CD14-positive monocyte (primary cell): ENCODE results near the gene HYAL1. TPM values are rescaled to one million over a fixed set of nuclear protein-coding genes. Genes with fewer than 3 reads are reported as not detected.

Experiments
- DNase-seq, 3 donors: peaks; one replicate each; pipeline ENCODE4 v3.0.0-alpha.2; 2011 to 2022
- H2AFZ ChIP-seq: 2 replicates; pipeline ENCODE4 v1.6.0; 2012; ENCODE audit warnings: mild to moderate bottlenecking, low read depth, low read length, inconsistent platforms; ENCODE audit not compliant: insufficient read depth, poor library complexity, severe bottlenecking
- H3K27ac ChIP-seq, 2 donors: 1 replicate in 1 of 2; 2 replicates in 1 of 2; pipeline ENCODE4 v1.5.1; 2012 to 2013; ENCODE audit warnings: low read length in 2 of 2, control low read depth in 1 of 2, inconsistent platforms in 1 of 2, low read depth in 1 of 2, mild to moderate bottlenecking in 1 of 2
- H3K27me3 ChIP-seq, 2 donors: one replicate each; pipeline versions ENCODE4 v1.6.0 to v1.6.1; 2011 to 2013; ENCODE audit warnings: low read length in 2 of 2; ENCODE audit not compliant: control insufficient read depth in 2 of 2, insufficient read depth in 2 of 2
- H3K36me3 ChIP-seq, 2 donors: replicated peaks in 1 of 2; 1 replicate in 1 of 2; 2 replicates in 1 of 2; pipeline versions ENCODE4 v1.5.1 to v1.6.1; 2012 to 2013; ENCODE audit warnings: low read length in 2 of 2, control low read depth in 1 of 2, inconsistent platforms in 1 of 2, mild to moderate bottlenecking in 1 of 2; ENCODE audit not compliant: insufficient read depth in 2 of 2, control insufficient read depth in 1 of 2
- H3K4me1 ChIP-seq, 2 donors: 1 replicate in 1 of 2; 2 replicates in 1 of 2; pipeline versions ENCODE4 v1.5.1 to v1.6.1; 2012 to 2013; ENCODE audit warnings: low read length in 2 of 2, control low read depth in 1 of 2, inconsistent platforms in 1 of 2, mild to moderate bottlenecking in 1 of 2, moderate library complexity in 1 of 2; ENCODE audit not compliant: insufficient read depth in 2 of 2, control insufficient read depth in 1 of 2
- H3K4me2 ChIP-seq: replicated peaks from 2 replicates; pipeline ENCODE3; 2012; ENCODE audit warnings: low read length, moderate library complexity, mild to moderate bottlenecking; ENCODE audit not compliant: poor library complexity, severe bottlenecking; ENCODE audit errors: extremely low read depth
- H3K4me3 ChIP-seq, 3 experiments: fragments of 200-600 bp in 1 of 3; sonication (generic) in 1 of 3; replicated peaks in 1 of 3; 1 replicate in 2 of 3; 2 replicates in 1 of 3; pipeline ENCODE4 v1.5.1; 2011 to 2013; ENCODE audit warnings: low read length in 3 of 3, mild to moderate bottlenecking in 3 of 3, control low read depth in 2 of 3, low read depth in 2 of 3, inconsistent platforms in 1 of 3, moderate library complexity in 1 of 3
- H3K79me2 ChIP-seq: 2 replicates; pipeline ENCODE4 v1.6.0; 2012; ENCODE audit warnings: mild to moderate bottlenecking, control low read depth, inconsistent platforms, low read length, moderate library complexity; ENCODE audit not compliant: insufficient read depth
- H3K9ac ChIP-seq: 2 replicates; pipeline ENCODE4 v1.6.0; 2017; ENCODE audit warnings: low read length, mild to moderate bottlenecking; ENCODE audit not compliant: insufficient read depth, poor library complexity, severe bottlenecking
- H3K9me3 ChIP-seq, 2 donors: replicated peaks in 1 of 2; 1 replicate in 1 of 2; 2 replicates in 1 of 2; pipeline versions ENCODE4 v1.5.1 to v1.6.1; 2012 to 2013; ENCODE audit warnings: low read length in 2 of 2, control low read depth in 1 of 2; ENCODE audit not compliant: control insufficient read depth in 1 of 2, insufficient read depth in 1 of 2
- H4K20me1 ChIP-seq: 2 replicates; pipeline ENCODE4 v1.6.0; 2012; ENCODE audit warnings: mild to moderate bottlenecking, low read length, control low read depth, moderate library complexity; ENCODE audit not compliant: insufficient read depth
- H3K27ac Mint-ChIP-seq, 7 donors: one replicate each; pipeline ENCODE4 v1.8.0; 2020; ENCODE audit warnings: mild to moderate bottlenecking in 7 of 7, mixed read lengths in 7 of 7, moderate library complexity in 6 of 7, inconsistent platforms in 2 of 7
- H3K27me3 Mint-ChIP-seq, 3 donors: one replicate each; pipeline ENCODE4 v1.8.0; 2021 to 2022; ENCODE audit warnings: low read depth in 3 of 3, mild to moderate bottlenecking in 3 of 3, mixed read lengths in 3 of 3, moderate library complexity in 3 of 3, inconsistent platforms in 1 of 3
- H3K36me3 Mint-ChIP-seq, 2 donors: one replicate each; pipeline ENCODE4 v1.8.0; 2020; ENCODE audit warnings: mixed read lengths in 2 of 2, inconsistent platforms in 1 of 2, mild to moderate bottlenecking in 1 of 2
- H3K4me1 Mint-ChIP-seq: one replicate; pipeline ENCODE4 v1.8.0; 2020; ENCODE audit warnings: mild to moderate bottlenecking, mixed read lengths
- H3K4me3 Mint-ChIP-seq, 2 donors: one replicate each; pipeline ENCODE4 v1.8.0; 2020; ENCODE audit warnings: mild to moderate bottlenecking in 2 of 2, mixed read lengths in 2 of 2, moderate library complexity in 1 of 2
- H3K9me3 Mint-ChIP-seq, 7 donors: one replicate each; pipeline ENCODE4 v1.8.0; 2020 to 2022; ENCODE audit warnings: mixed read lengths in 7 of 7, mild to moderate bottlenecking in 6 of 7, moderate library complexity in 6 of 7, inconsistent platforms in 2 of 7
- WGBS: methylation state at CpG from one replicate; pipeline ENCODE4 v1.1.5; 2013; ENCODE audit warnings: missing lambda C conversion rate; ENCODE audit not compliant: insufficient coverage; 5-methylcytosine and 5-hydroxymethylcytosine counted together
- intact Hi-C, 2 donors: fragments of 100-400 bp; cut with micrococcal nuclease; formaldehyde crosslinking; loops; one replicate each; pipeline versions ENCODE4 v1.15.0 to v1.15.1; 2023
- polyA plus RNA-seq, 3 donors: library from polyadenylated mRNA; depleted of rRNA in 1 of 3; unstranded in 2 of 3; stranded (reverse) in 1 of 3; fragments of 300-500 nt in 2 of 3; fragments of >200 nt in 1 of 3; fragmentation: Illumina TruSeq in 2 of 3; gene quantifications; 1 replicate in 2 of 3; 2 replicates in 1 of 3; pipeline ENCODE4 v1.2.3, GENCODE V29; 2012 to 2021
- TF ChIP-seq, protein P1 (sequence below): fragments of 200-600 bp; IDR thresholded peaks from one replicate; pipeline ENCODE4 v1.8.0; 2022; ENCODE audit warnings: antibody characterized with exemption, mild to moderate bottlenecking

HYAL1 gene
- polyA plus RNA-seq, 3 donors: 0.57 TPM; not detected in 2

DNA sequence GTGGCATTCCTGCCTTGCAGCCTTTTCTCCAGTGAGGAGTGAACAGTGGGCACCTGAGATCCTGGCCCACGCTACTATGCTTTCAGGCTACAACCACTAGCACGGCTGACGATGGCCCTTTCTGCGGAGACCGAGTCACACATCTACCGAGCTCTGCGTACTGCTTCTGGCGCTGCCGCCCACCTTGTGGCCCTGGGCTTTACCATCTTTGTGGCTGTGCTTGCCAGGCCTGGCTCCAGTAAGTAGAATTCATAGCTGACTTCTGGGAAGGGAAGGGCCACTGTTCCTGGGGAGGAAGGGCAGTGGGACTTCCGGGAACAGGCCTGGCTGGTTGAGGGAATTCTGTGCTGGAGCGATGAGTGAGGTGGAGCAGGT lies 47.9 kb upstream of the HYAL1 start:
- Histone ChIP-seq H2AFZ (peak overlapping the region; percentile 87), H3K36me3 (peaks cover 46 to 53% of the 10 kb centered on the region in 2 donors), H3K4me3 (peak overlapping the region; percentile 79 to 93 (median 85)), H3K9me3 (no peaks in the 10 kb centered on the region), H3K27me3 (no peaks in the 10 kb centered on the region), H3K9ac (peak overlapping the region; percentile 74), H4K20me1 (peaks cover 63% of the 10 kb centered on the region), H3K27ac (peak overlapping the region; percentile 85 to 94), H3K79me2 (peaks cover 67% of the 10 kb centered on the region), H3K4me2 (peak overlapping the region; percentile 82), H3K4me1 (peaks cover 42 to 58% of the 10 kb centered on the region in 2 donors)
- no peak for DNase-seq
- 76% methylated on average over 11 of the region's 11 CpGs for WGBS
- H3K36me3 Mint-ChIP-seq: peaks cover 35 to 50% of the 10 kb centered on the region in 2 donors
- peaks cover 59% of the 10 kb centered on the region for H3K4me1 Mint-ChIP-seq
- H3K27ac Mint-ChIP-seq: peak overlapping the region; percentile 15 to 99 (median 95)
- TF ChIP-seq, protein P1, sequence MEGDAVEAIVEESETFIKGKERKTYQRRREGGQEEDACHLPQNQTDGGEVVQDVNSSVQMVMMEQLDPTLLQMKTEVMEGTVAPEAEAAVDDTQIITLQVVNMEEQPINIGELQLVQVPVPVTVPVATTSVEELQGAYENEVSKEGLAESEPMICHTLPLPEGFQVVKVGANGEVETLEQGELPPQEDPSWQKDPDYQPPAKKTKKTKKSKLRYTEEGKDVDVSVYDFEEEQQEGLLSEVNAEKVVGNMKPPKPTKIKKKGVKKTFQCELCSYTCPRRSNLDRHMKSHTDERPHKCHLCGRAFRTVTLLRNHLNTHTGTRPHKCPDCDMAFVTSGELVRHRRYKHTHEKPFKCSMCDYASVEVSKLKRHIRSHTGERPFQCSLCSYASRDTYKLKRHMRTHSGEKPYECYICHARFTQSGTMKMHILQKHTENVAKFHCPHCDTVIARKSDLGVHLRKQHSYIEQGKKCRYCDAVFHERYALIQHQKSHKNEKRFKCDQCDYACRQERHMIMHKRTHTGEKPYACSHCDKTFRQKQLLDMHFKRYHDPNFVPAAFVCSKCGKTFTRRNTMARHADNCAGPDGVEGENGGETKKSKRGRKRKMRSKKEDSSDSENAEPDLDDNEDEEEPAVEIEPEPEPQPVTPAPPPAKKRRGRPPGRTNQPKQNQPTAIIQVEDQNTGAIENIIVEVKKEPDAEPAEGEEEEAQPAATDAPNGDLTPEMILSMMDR: no peak
- no peaks in the 10 kb centered on the region for H3K9me3 Mint-ChIP-seq
- H3K27me3 Mint-ChIP-seq: no peaks in the 10 kb centered on the region
- intact Hi-C loops: loop anchor here (1.0 to 10.0 kb wide), 5 partner anchors 8 to 1043 kb away; partner anchors contain the start of genes CISH (in 1 of the 2), MON1A (in 1 of the 2), RBM15B (in 1 of the 2) and TMEM115 (in 1 of the 2)
- peak overlapping the region; percentile 92 to 95 for H3K4me3 Mint-ChIP-seq

DNA sequence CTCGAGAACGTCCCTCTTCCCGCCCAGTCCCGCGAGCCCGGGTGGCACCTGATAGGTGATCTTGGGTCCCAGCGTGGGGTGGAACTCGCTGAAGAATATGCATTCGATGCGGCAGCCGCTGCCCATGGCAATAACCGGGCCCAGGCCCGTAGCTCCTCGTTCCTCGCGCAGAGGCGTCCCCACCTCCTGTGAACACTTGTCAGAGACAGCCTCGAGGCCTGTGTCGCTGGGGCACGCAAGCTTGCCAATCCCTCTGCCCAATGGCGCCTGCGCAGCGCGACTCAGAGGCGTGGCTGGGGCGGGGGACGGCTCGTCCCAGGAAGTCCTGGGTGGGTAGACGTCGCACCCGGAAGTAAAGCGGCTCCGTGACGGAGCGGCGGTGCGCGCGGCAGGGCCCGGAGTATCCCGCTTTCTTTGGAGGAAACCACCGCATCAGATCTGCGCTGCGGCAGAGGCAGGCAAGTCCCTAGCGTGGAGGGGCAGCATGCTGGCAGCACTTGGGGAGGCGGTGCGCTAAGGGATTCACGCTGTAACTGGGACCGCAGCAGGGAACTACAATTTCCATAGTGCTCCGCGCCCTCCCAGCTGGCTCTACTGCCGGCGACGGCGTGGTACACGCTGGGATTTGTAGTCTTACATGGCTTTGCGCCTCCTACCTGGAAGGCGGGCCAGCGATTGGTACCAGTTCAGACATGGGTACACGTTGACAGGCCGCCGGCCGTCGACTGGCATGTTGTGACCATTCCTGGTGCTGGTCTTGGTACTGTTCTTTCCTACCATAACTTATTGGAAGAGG lies 47.4 kb upstream of the HYAL1 start, which contains the start of the genes CYB561D2 and NPRL2:
Gene CYB561D2 (plus strand): TSS at position 336 of the 796 bp plus-strand sequence. CDS start 572 bp downstream, outside the sequence.
Gene NPRL2 (minus strand): TSS at position 249 of the 796 bp plus-strand sequence. CDS start 123 bp downstream, at position 126.
- no peaks in the 10 kb centered on the region for H3K9me3 Mint-ChIP-seq
- peaks cover 35 to 46% of the 10 kb centered on the region in 2 donors for H3K36me3 Mint-ChIP-seq
- TF ChIP-seq, protein P1: no peak
- Histone ChIP-seq H3K4me3 (peak within 1 kb of the TSS; percentile 79 to 93 (median 85)), H3K9ac (peak within 1 kb of the TSS; percentile 74), H3K27me3 (no peaks in the 10 kb centered on the region), H3K36me3 (peaks cover 40 to 47% of the 10 kb centered on the region in 2 donors), H3K27ac (peak within 1 kb of the TSS; percentile 85 to 94), H3K4me1 (peaks cover 42 to 58% of the 10 kb centered on the region in 2 donors), H4K20me1 (peaks cover 57% of the 10 kb centered on the region), H3K4me2 (peak within 1 kb of the TSS; percentile 82), H3K79me2 (peaks cover 61% of the 10 kb centered on the region), H2AFZ (peak within 1 kb of the TSS; percentile 87), H3K9me3 (no peaks in the 10 kb centered on the region)
- WGBS: under 1% methylated on average over 59 of the region's 64 CpGs
- H3K27me3 Mint-ChIP-seq: no peaks in the 10 kb centered on the region
- DNase-seq: peak; percentile 95 to 97 (median 96)
- intact Hi-C loops: loop anchor here (1.0 to 10.0 kb wide), 5 partner anchors 9 to 1044 kb away; partner anchors contain the start of genes CISH (in 1 of the 2), MON1A (in 1 of the 2), RBM15B (in 1 of the 2) and TMEM115 (in 1 of the 2)
- peak within 1 kb of the TSS; percentile 92 to 95 for H3K4me3 Mint-ChIP-seq
- H3K4me1 Mint-ChIP-seq: peaks cover 59% of the 10 kb centered on the region
- H3K27ac Mint-ChIP-seq: peak within 1 kb of the TSS; percentile 95 to 99 (median 97)
